GM20000 (cell line): ENCODE data around the gene FAM50B.

Experiments
- DNase-seq: peaks from one replicate; pipeline ENCODE4 v3.0.0; 2012; ENCODE audit warnings: low spot score
- TF ChIP-seq, protein P1 (sequence below): IDR thresholded peaks from 2 replicates; pipeline ENCODE4 v1.5.1; 2012; ENCODE audit warnings: mild to moderate bottlenecking, control low read depth; ENCODE audit errors: extremely low read depth, missing control alignments

The FAM50B gene

GRCh38 chr6:3895805-3896204, 46.6 kb downstream of the FAM50B start:
- TF ChIP-seq, protein P1, sequence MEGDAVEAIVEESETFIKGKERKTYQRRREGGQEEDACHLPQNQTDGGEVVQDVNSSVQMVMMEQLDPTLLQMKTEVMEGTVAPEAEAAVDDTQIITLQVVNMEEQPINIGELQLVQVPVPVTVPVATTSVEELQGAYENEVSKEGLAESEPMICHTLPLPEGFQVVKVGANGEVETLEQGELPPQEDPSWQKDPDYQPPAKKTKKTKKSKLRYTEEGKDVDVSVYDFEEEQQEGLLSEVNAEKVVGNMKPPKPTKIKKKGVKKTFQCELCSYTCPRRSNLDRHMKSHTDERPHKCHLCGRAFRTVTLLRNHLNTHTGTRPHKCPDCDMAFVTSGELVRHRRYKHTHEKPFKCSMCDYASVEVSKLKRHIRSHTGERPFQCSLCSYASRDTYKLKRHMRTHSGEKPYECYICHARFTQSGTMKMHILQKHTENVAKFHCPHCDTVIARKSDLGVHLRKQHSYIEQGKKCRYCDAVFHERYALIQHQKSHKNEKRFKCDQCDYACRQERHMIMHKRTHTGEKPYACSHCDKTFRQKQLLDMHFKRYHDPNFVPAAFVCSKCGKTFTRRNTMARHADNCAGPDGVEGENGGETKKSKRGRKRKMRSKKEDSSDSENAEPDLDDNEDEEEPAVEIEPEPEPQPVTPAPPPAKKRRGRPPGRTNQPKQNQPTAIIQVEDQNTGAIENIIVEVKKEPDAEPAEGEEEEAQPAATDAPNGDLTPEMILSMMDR = no peak
- DNase-seq = no peak

GRCh38 chr6:3898265-3898994, 49.3 kb downstream of the FAM50B start:
- DNase-seq = no peak
- TF ChIP-seq, protein P1 = no peak

DNA sequence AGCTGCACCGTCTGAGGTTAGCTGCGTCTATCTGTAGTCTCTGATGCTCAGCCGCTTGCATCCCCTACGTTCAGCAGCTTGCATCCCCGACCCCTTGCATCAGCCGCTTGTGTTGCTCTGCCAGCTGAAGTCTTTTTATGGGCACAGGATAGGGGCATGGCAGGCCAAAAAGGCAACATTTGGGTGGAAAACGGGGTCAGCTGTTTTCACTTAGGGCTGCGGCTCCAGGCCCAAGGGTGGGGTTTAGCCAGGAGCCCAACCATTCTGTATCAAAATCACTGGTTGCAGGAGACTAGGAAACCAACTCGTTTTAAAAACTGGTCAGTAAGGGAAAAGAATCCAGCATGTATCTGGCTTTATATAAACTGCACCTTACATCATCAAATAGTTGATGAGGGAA, 49.9 kb downstream of the FAM50B start:
- no peak for DNase-seq
- TF ChIP-seq, protein P1 = no peak

- TF ChIP-seq, protein P1 = no peak
- DNase-seq = no peak
Measured at GRCh38 chr6:3899970-3900439, 50.8 kb downstream of the FAM50B start.
